Brain microvascular endothelial cell (primary cell): ENCODE measurements around the gene LBX1.

ENCODE experiments used
- DNase-seq: peaks from one replicate; pipeline ENCODE4 v3.0.0-alpha.2; 2020
- H3K27ac ChIP-seq: fragments of 250-450 bp; sonication (Bioruptor Pico); 2 replicates; pipeline ENCODE4 v1.5.1; 2020; ENCODE audit warnings: mild to moderate bottlenecking, moderate library complexity
- H3K27me3 ChIP-seq: fragments of 250-450 bp; sonication (Bioruptor Pico); replicated peaks from 2 replicates; pipeline ENCODE4 v1.5.1; 2020; ENCODE audit warnings: mild to moderate bottlenecking
- H3K36me3 ChIP-seq: fragments of 250-450 bp; sonication (Bioruptor Pico); replicated peaks from 2 replicates; pipeline ENCODE4 v1.5.1; 2020; ENCODE audit warnings: mild to moderate bottlenecking
- H3K4me3 ChIP-seq: 2 replicates; pipeline ENCODE4 v1.5.1; 2011; ENCODE audit warnings: low read depth, mild to moderate bottlenecking, control low read depth, low read length, moderate library complexity
- CTCF ChIP-seq: IDR thresholded peaks from 2 replicates; pipeline ENCODE4 v1.5.1; 2011; ENCODE audit warnings: low read depth, mild to moderate bottlenecking, moderate library complexity, low read length, control low read depth, inconsistent platforms; ENCODE audit errors: missing control alignments
- in situ Hi-C: cut with HindIII; loops from 2 replicates; pipeline ENCODE4 v1.10.0; 2017; ENCODE audit warnings: low sequenced_read_pairs, low pct_ligation_motif_present

Gene LBX1

GRCh38 chr10:101188942-101189341, 40.3 kb downstream of the LBX1 start:
- H3K27me3 ChIP-seq = peaks cover 5% of the 10 kb centered on the region
- no peak overlapping the region for H3K4me3 ChIP-seq
- no peak for TF ChIP-seq CTCF
- no peak for DNase-seq
- H3K36me3 ChIP-seq = no peaks in the 10 kb centered on the region
- H3K27ac ChIP-seq = no peak overlapping the region
- in situ Hi-C loops = no loop called here

- Histone ChIP-seq H3K4me3 (no peak overlapping the region), H3K27me3 (peaks cover 2% of the 10 kb centered on the region), H3K27ac (no peak overlapping the region), H3K36me3 (no peaks in the 10 kb centered on the region)
- DNase-seq = no peak
- in situ Hi-C loops = no loop called here
- TF ChIP-seq CTCF = no peak
These were observed 45.6 kb downstream of the LBX1 start for GRCh38 chr10:101183458-101184183.

GRCh38 chr10:101182936-101183335, 46.3 kb downstream of the LBX1 start:
- TF ChIP-seq CTCF = no peak
- in situ Hi-C loops = no loop called here
- Histone ChIP-seq H3K36me3 (no peaks in the 10 kb centered on the region), H3K27ac (no peak overlapping the region), H3K27me3 (peaks cover 2% of the 10 kb centered on the region), H3K4me3 (no peak overlapping the region)
- DNase-seq = no peak
